Heart right ventricle (tissue), 16 donors: ENCODE measurements around the gene CUBN. TPM values are rescaled to one million over a fixed set of nuclear protein-coding genes. Genes with fewer than 3 reads are reported as not detected.

Experiments
- ATAC-seq, 8 donors: fragments of 200-7000 bp; cut with Tn5 transposase; one replicate each; pipeline ENCODE4 v1.9.1; 2020; ENCODE audit warnings: mild to moderate bottlenecking in 8 of 8, moderate library complexity in 8 of 8, moderate number of reproducible peaks in 1 of 8
- DNase-seq, 2 donors: peaks; one replicate each; pipeline ENCODE4 v3.0.0-alpha.2; 2020
- H3K27ac ChIP-seq, 10 donors: fragments of 200-600 bp; sonication (generic) in 2 of 10; one replicate each; pipeline versions ENCODE4 v1.5.0 to v1.8.0; 2020 to 2022; ENCODE audit warnings: mild to moderate bottlenecking in 3 of 10
- H3K27me3 ChIP-seq, 7 donors: fragments of 200-600 bp; one replicate each; pipeline ENCODE4 v1.8.0; 2021 to 2022; ENCODE audit warnings: mild to moderate bottlenecking in 2 of 7
- H3K36me3 ChIP-seq, 9 donors: fragments of 200-600 bp; sonication (generic) in 1 of 9; one replicate each; pipeline versions ENCODE4 v1.5.0 to v1.8.0; 2020 to 2022; ENCODE audit warnings: mild to moderate bottlenecking in 2 of 9
- H3K4me1 ChIP-seq, 9 donors: fragments of 200-600 bp; sonication (generic) in 1 of 9; one replicate each; pipeline versions ENCODE4 v1.5.0 to v1.8.0; 2020 to 2022; ENCODE audit warnings: mild to moderate bottlenecking in 4 of 9
- H3K4me3 ChIP-seq, 10 donors: fragments of 200-600 bp; sonication (generic) in 2 of 10; one replicate each; pipeline versions ENCODE4 v1.5.0 to v1.8.0; 2020 to 2022; ENCODE audit warnings: mild to moderate bottlenecking in 7 of 10, moderate library complexity in 2 of 10
- H3K9me3 ChIP-seq, 11 donors: fragments of 200-600 bp in 10 of 11; sonication (generic) in 2 of 11; one replicate each; pipeline versions ENCODE4 v1.5.0 to v1.8.0; 2013 to 2022; ENCODE audit warnings: mild to moderate bottlenecking in 2 of 11, control low read depth in 1 of 11, moderate library complexity in 1 of 11
- CTCF ChIP-seq, 9 donors: fragments of 200-600 bp; sonication (generic) in 2 of 9; IDR thresholded peaks; one replicate each; pipeline versions ENCODE4 v1.5.0 to v1.8.0; 2021 to 2022; ENCODE audit warnings: antibody characterized with exemption in 9 of 9, mild to moderate bottlenecking in 5 of 9, moderate library complexity in 1 of 9
- WGBS, 2 donors: extraction: QIAGEN DNeasy Blood & Tissue Kit; methylation state at CpG; one replicate each; pipeline ENCODE4 v1.1.7; 2013; ENCODE audit warnings: inconsistent platforms in 1 of 2; 5-methylcytosine and 5-hydroxymethylcytosine counted together
- intact Hi-C, 10 donors: fragments of 100-400 bp; cut with DNase I; formaldehyde crosslinking; loops; one replicate each; pipeline versions ENCODE4 v1.11.1 to v1.14.2; 2022
- polyA plus RNA-seq, 2 donors: library from polyadenylated mRNA; stranded (reverse); fragments of 200-250 nt; gene quantifications; one replicate each; pipeline ENCODE4 v1.2.3, GENCODE V29; 2013
- total RNA-seq, 10 donors: library from RNA; stranded (reverse); fragmentation: NEBNext Ultra II Directional in 3 of 10; extraction: Animal tissue kit (Norgen Biotek cat#: 25700) in 3 of 10; gene quantifications; one replicate each; pipeline versions ENCODE4 v1.2.1 to v1.2.4, GENCODE V29; 2021 to 2023
- donor health status: Arrhythmogenic right ventricular cardiomyopathy.
- donor health status: ischemic (EF 13 %, LVEDD 7.1; RV severe dilation, severe dysfunction).
- donor health status: healthy with polysubstance abuse.
- donor health status: DM: no; HTN: yes; CAD: no.
- donor health status: DM: no; HTN: no; CAD: no.
- donor health status: ischemic (EF 25% LVEDD 6.9; RV normal size, moderate dysfunction).
- donor health status: ischemic (EF 25% LVEDD 5.7; RV mildly dilated, moderate dysfunction).
- donor health status: healthy.
- donor health status: DM: yes; HTN: yes; CAD: no.
- donor health status: Ischemic cardiomyopathy.
- donor health status: ischemic (EF 35%, LVEDD 5.7; RV mildly dilated, moderate dysfunction).
- donor health status: nonischemic (EF 11% LVEDD 7.7; RV severe dilation, severe dysfunction).
- donor health status: DM: yes; HTN: yes; CAD: no.
- donor health status: PGD.
- donor health status: ischemic (EF 29% LVEDD 5.4; RV normal size, mild dysfunction).
- donor health status: nonischemic (EF 23%, LVEDD 6.1; RV moderate dilation, normal function).

The CUBN gene
- total and polyA plus RNA-seq, 12 donors, result 0.13 to 1.2 (median 0.42) TPM

GRCh38 chr10:17112566-17112965 is 17.0 kb downstream of the CUBN start:
- no peak overlapping the region for H3K4me3 ChIP-seq
- no peak for TF ChIP-seq CTCF (IDR thresholded peaks at IDR 0.05)
- peaks cover 0 to 8% (median 0%) of the 10 kb centered on the region in 9 donors for H3K4me1 ChIP-seq
- no peaks in the 10 kb centered on the region for H3K27me3 ChIP-seq
- intact Hi-C loops, result no loop called here
- H3K36me3 ChIP-seq, result no peaks in the 10 kb centered on the region
- H3K27ac ChIP-seq, result no peak overlapping the region
- WGBS, 2 donors, result 64 to 85% methylated on average over 3 of the region's 3 CpGs
- no peaks in the 10 kb centered on the region for H3K9me3 ChIP-seq
- ATAC-seq (no peak), DNase-seq (no peak)

GRCh38 chr10:17109475-17110207 is 20.0 kb downstream of the CUBN start:
- DNase-seq (no peak), ATAC-seq (no peak)
- Histone ChIP-seq H3K27me3 (no peaks in the 10 kb centered on the region), H3K4me3 (no peak overlapping the region), H3K27ac (no peak overlapping the region), H3K4me1 (peaks cover 0 to 8% (median 0%) of the 10 kb centered on the region in 9 donors), H3K36me3 (no peaks in the 10 kb centered on the region), H3K9me3 (no peaks in the 10 kb centered on the region)
- WGBS, 2 donors, result 91 to 96% methylated on average over 3 of the region's 3 CpGs
- no peak for TF ChIP-seq CTCF (IDR thresholded peaks at IDR 0.05)
- intact Hi-C loops, result no loop called here

- H3K36me3 ChIP-seq, result no peaks in the 10 kb centered on the region
- no peak for DNase-seq
- H3K27me3 ChIP-seq, result no peaks in the 10 kb centered on the region
- WGBS, 2 donors, result 91 to 93% methylated on average over 2 of the region's 2 CpGs
- intact Hi-C loops, result no loop called here
- ATAC-seq, result no peak
- H3K4me1 ChIP-seq, result peaks cover 0 to 5% (median 0%) of the 10 kb centered on the region in 9 donors
- H3K9me3 ChIP-seq, result no peaks in the 10 kb centered on the region
- H3K27ac ChIP-seq, result no peak overlapping the region
- H3K4me3 ChIP-seq, result no peak overlapping the region
- TF ChIP-seq CTCF (IDR thresholded peaks at IDR 0.05), result no peak
Measured at GRCh38 chr10:17109046-17109445, 20.6 kb downstream of the CUBN start.

GRCh38 chr10:17106991-17107390 is 22.6 kb downstream of the CUBN start:
- no peak overlapping the region for H3K27ac ChIP-seq
- H3K9me3 ChIP-seq, result no peaks in the 10 kb centered on the region
- H3K4me1 ChIP-seq, result peaks cover 0 to 7% (median 0%) of the 10 kb centered on the region in 9 donors
- 82 to 86% methylated on average over 5 of the region's 5 CpGs for WGBS, 2 donors
- TF ChIP-seq CTCF (IDR thresholded peaks at IDR 0.05), result no peak
- DNase-seq (no peak), ATAC-seq (no peak)
- intact Hi-C loops, result no loop called here
- no peaks in the 10 kb centered on the region for H3K27me3 ChIP-seq
- no peaks in the 10 kb centered on the region for H3K36me3 ChIP-seq
- no peak overlapping the region for H3K4me3 ChIP-seq
